HL-60 (cell line): ENCODE data around the gene ZSCAN21.

ENCODE experiments used
- DNase-seq, 2 experiments: peaks; one replicate each; pipeline ENCODE4 v3.0.0-alpha.2; 2010 to 2020; ENCODE audit warnings: low read depth in 1 of 2, low spot score in 1 of 2
- H3K27ac ChIP-seq: fragments of 250-450 bp; sonication (Bioruptor Pico); replicated peaks from 2 replicates; pipeline ENCODE4 v1.5.1; 2020; ENCODE audit warnings: mild to moderate bottlenecking, moderate library complexity
- H3K27me3 ChIP-seq: fragments of 250-450 bp; sonication (Bioruptor Pico); 2 replicates; pipeline ENCODE4 v1.5.1; 2021; ENCODE audit warnings: mild to moderate bottlenecking, moderate library complexity; ENCODE audit not compliant: insufficient read depth, poor library complexity, severe bottlenecking
- H3K4me3 ChIP-seq: replicated peaks from 2 replicates; pipeline ENCODE4 v1.5.1; 2011; ENCODE audit warnings: mild to moderate bottlenecking, control low read depth, low read length; ENCODE audit not compliant: insufficient read depth
- CTCF ChIP-seq: IDR thresholded peaks from one replicate; pipeline ENCODE4 v1.5.1; 2011; ENCODE audit warnings: low read length, control low read depth, inconsistent platforms; ENCODE audit not compliant: insufficient read depth
- GABPA ChIP-seq: IDR thresholded peaks from 2 replicates; pipeline ENCODE4 v1.6.1; 2012; ENCODE audit warnings: low read depth
- POLR2AphosphoS5 ChIP-seq: IDR thresholded peaks from 2 replicates; pipeline ENCODE4 v1.6.1; 2012; ENCODE audit warnings: low read depth
- SPI1 ChIP-seq: IDR thresholded peaks from 2 replicates; pipeline ENCODE4 v1.6.1; 2012; ENCODE audit warnings: low read depth, mild to moderate bottlenecking, borderline replicate concordance
- TF ChIP-seq, protein P1 (sequence below): IDR thresholded peaks from 2 replicates; pipeline ENCODE4 v1.6.1; 2012; ENCODE audit warnings: low read depth; ENCODE audit not compliant: insufficient replicate concordance

Gene ZSCAN21

GRCh38 chr7:100064162-100064561, 14.6 kb downstream of the ZSCAN21 start:
- DNase-seq, result no peak
- Histone ChIP-seq H3K27me3 (no peaks in the 10 kb centered on the region), H3K4me3 (no peak overlapping the region), H3K27ac (no peak overlapping the region)
- TF ChIP-seq SPI1, result no peak
- no peak for TF ChIP-seq CTCF
- TF ChIP-seq, protein P1, sequence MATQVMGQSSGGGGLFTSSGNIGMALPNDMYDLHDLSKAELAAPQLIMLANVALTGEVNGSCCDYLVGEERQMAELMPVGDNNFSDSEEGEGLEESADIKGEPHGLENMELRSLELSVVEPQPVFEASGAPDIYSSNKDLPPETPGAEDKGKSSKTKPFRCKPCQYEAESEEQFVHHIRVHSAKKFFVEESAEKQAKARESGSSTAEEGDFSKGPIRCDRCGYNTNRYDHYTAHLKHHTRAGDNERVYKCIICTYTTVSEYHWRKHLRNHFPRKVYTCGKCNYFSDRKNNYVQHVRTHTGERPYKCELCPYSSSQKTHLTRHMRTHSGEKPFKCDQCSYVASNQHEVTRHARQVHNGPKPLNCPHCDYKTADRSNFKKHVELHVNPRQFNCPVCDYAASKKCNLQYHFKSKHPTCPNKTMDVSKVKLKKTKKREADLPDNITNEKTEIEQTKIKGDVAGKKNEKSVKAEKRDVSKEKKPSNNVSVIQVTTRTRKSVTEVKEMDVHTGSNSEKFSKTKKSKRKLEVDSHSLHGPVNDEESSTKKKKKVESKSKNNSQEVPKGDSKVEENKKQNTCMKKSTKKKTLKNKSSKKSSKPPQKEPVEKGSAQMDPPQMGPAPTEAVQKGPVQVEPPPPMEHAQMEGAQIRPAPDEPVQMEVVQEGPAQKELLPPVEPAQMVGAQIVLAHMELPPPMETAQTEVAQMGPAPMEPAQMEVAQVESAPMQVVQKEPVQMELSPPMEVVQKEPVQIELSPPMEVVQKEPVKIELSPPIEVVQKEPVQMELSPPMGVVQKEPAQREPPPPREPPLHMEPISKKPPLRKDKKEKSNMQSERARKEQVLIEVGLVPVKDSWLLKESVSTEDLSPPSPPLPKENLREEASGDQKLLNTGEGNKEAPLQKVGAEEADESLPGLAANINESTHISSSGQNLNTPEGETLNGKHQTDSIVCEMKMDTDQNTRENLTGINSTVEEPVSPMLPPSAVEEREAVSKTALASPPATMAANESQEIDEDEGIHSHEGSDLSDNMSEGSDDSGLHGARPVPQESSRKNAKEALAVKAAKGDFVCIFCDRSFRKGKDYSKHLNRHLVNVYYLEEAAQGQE, result no peak
- no peak for TF ChIP-seq GABPA
- TF ChIP-seq POLR2AphosphoS5, result no peak

GRCh38 chr7:100065452-100066186, 16.0 kb downstream of the ZSCAN21 start:
- Histone ChIP-seq H3K27me3 (no peaks in the 10 kb centered on the region), H3K4me3 (no peak overlapping the region), H3K27ac (no peak overlapping the region)
- DNase-seq, result no peak
- TF ChIP-seq POLR2AphosphoS5 (no peak; the same call in none of the 2 replicates), CTCF (no peak), SPI1 (no peak), GABPA (no peak)
- TF ChIP-seq, protein P1, result no peak

DNA sequence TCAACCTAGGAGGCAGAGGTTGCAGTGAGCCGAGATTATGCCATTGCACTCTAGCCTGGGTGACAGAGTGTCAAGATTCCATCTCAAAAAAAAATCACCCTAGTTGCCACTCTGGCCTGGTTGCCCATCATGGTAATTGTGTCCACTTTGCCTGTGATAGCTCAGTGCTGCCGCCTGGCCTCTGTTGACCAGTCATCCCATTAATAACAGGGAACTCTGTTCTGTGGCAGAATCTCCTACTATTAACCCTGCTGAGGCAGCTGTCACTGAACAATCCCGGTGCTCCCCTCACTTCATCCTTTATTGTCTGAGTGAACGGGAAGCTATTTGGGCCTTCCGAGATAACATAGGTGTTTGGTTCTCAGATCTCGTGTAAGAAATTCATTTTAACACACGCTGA, 17.4 kb downstream of the ZSCAN21 start:
- no peak overlapping the region for H3K27ac ChIP-seq
- H3K27me3 ChIP-seq, result no peaks in the 10 kb centered on the region
- no peak overlapping the region for H3K4me3 ChIP-seq
- TF ChIP-seq GABPA, result no peak
- TF ChIP-seq POLR2AphosphoS5, result peak; percentile 17; the same call in 1 of the 2 replicates
- DNase-seq, result no peak

DNA sequence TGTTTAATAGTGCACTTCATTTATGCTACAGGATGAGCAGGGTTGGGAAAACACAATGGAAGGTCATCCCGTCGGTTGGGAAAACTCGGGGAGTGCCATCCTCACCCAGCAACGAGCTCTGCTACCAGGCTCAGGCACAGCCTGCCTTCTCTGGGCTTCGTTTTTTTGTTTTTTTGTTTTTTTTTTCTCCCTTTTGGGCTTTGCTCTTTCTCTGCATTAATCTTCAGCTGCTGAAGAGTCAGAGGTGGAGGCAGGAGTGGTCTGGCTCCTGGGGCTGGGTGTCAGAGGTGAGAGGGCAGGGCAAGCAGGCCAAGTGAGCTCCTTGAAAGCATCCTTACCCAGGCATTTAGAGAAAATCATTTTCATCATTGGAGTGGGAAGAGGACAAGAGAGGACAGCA, 20.4 kb downstream of the ZSCAN21 start:
- no peaks in the 10 kb centered on the region for H3K27me3 ChIP-seq
- TF ChIP-seq GABPA (no peak), SPI1 (no peak), POLR2AphosphoS5 (no peak), CTCF (no peak)
- TF ChIP-seq, protein P1, result no peak
- no peak overlapping the region for H3K4me3 ChIP-seq
- no peak for DNase-seq
- H3K27ac ChIP-seq, result no peak overlapping the region
